ENCODE measurements around the gene FCGR3B.
A peak's percentile ranks its signal among the peaks of the same experiment; 100 is the strongest.
"Not testable (repeated sequence)": the region's sequence is repeated elsewhere in the genome, so short reads cannot be mapped to it uniquely, and the experiment has no call there.

Gene FCGR3B

GRCh38 chr1:161638251-161638993 lies 7.4 kb upstream of the FCGR3B start:
- DNase-seq, result not testable (repeated sequence)

GRCh38 chr1:161636976-161637375 lies 6.0 kb upstream of the FCGR3B start:
- not testable (repeated sequence) for DNase-seq

- not testable (repeated sequence) for DNase-seq
Measured at GRCh38 chr1:161636189-161636782, 5.3 kb upstream of the FCGR3B start.

GRCh38 chr1:161634993-161635392 lies 4.0 kb upstream of the FCGR3B start:
- DNase-seq, result not testable (repeated sequence)

- DNase-seq, result not testable (repeated sequence)
Measured at GRCh38 chr1:161630128-161630742, 741 bp downstream of the FCGR3B start.

- DNase-seq, result not testable (repeated sequence)
Measured at GRCh38 chr1:161626445-161627146, 4.4 kb downstream of the FCGR3B start.

GRCh38 chr1:161624605-161625004 lies 6.4 kb downstream of the FCGR3B start:
- not testable (repeated sequence) for DNase-seq

GRCh38 chr1:161623401-161624051 lies 7.5 kb downstream of the FCGR3B start:
- DNase-seq, result not testable (repeated sequence)

GRCh38 chr1:161622054-161622453 lies 8.9 kb downstream of the FCGR3B start:
- DNase-seq, result not testable (repeated sequence)

GRCh38 chr1:161621181-161622000 lies 9.6 kb downstream of the FCGR3B start:
- peak; percentile 76 for DNase-seq

- DNase-seq, result not testable (repeated sequence)
Measured at GRCh38 chr1:161620399-161620798, 10.6 kb downstream of the FCGR3B start.

GRCh38 chr1:161618517-161618916 lies 12.5 kb downstream of the FCGR3B start:
- not testable (repeated sequence) for DNase-seq

GRCh38 chr1:161616417-161616816 lies 14.6 kb downstream of the FCGR3B start:
- not testable (repeated sequence) for DNase-seq

GRCh38 chr1:161613142-161613514 lies 17.8 kb downstream of the FCGR3B start:
- peak; percentile 16 for DNase-seq

- DNase-seq, result peak; percentile 99
Measured at GRCh38 chr1:161612322-161613141, 18.4 kb downstream of the FCGR3B start.

GRCh38 chr1:161611866-161612321 lies 19.1 kb downstream of the FCGR3B start:
- peak; percentile 43 for DNase-seq

- not testable (repeated sequence) for DNase-seq
Measured at GRCh38 chr1:161610198-161610597, 20.8 kb downstream of the FCGR3B start.

- DNase-seq, result not testable (repeated sequence)
Measured at GRCh38 chr1:161606541-161607336, 24.2 kb downstream of the FCGR3B start.

GRCh38 chr1:161605762-161606540 lies 25.0 kb downstream of the FCGR3B start:
- DNase-seq, result not testable (repeated sequence)

All from HCEC 1CT (cell line).